Ishikawa (cell line): ENCODE measurements around the gene CST5.

ENCODE experiments used
- CEBPB ChIP-seq: IDR thresholded peaks from 2 replicates; pipeline ENCODE4 v1.6.1; 2012
- EGR1 ChIP-seq: IDR thresholded peaks from 2 replicates; pipeline ENCODE4 v1.6.1; 2012
- EP300 ChIP-seq: IDR thresholded peaks from 2 replicates; pipeline ENCODE4 v1.6.1; 2012; ENCODE audit warnings: borderline replicate concordance
- FOXM1 ChIP-seq: IDR thresholded peaks from 2 replicates; pipeline ENCODE4 v1.6.1; 2012; ENCODE audit warnings: low read depth, borderline replicate concordance
- REST ChIP-seq: IDR thresholded peaks from 2 replicates; pipeline ENCODE4 v1.6.1; 2012; ENCODE audit warnings: low read depth, mild to moderate bottlenecking
- TEAD4 ChIP-seq: IDR thresholded peaks from 2 replicates; pipeline ENCODE4 v1.6.1; 2012
- ZBTB7A ChIP-seq: IDR thresholded peaks from 2 replicates; pipeline ENCODE4 v1.6.1; 2012; ENCODE audit warnings: low read depth

- TF ChIP-seq REST (no peak), TEAD4 (no peak), EGR1 (no peak), ZBTB7A (no peak), CEBPB (no peak), EP300 (no peak), FOXM1 (no peak)
Measured at GRCh38 chr20:23857962-23858595, 21.5 kb downstream of the CST5 start.
